ENCODE results near the gene CCNQ. TPM values are rescaled to one million over a fixed set of nuclear protein-coding genes. Genes with fewer than 3 reads are reported as not detected.

The CCNQ gene
- total and polyA plus RNA-seq, 2 donors (not counting 1 experiment from before 2014, with no cell fraction given): 31.8 to 66.0 TPM

DNA sequence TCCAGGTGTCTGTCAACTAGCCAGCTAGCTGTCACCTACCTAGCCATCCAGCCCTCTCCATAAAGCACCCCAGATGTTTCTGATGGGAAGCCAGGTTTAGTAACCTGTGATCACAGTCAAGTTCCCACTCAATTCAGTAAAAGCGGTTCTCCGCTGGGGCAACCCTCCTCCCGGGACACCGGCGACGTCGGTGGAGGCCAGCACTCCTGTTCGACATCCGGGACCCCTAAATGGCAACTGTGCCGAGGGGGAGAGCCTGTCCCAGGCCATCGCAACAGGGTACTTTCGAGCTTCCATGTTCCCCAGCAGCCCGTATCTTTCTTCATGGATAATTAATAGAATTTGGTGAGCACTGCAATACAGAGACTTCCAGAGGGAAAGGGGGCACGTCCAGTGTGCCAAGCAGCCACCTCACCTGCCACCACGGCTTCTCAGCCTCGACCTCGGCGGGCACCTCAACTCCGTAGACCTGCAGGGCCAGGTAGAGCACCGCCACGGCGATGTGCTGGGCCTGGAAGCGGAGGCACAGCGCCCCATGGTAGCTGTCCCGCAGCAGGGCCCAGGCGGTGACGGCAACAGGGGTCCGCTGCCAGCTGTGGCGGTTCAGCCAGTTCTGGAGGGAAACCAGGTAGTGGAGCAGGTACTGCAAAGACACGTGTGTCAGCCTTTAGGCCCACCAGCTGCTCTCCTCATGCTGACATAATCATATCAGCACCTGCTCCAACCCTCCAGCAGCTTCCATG lies 6.7 kb downstream of the CCNQ start:
- ChIA-PET POLR2A (no interaction called here), CTCF (interaction anchor here (0.8 to 1.6 kb wide), 3 partner anchors 9 to 58 kb away, joined by 3 read pairs; no protein-coding TSS in a partner anchor)
- WGBS (ENCODE audit: insufficient coverage): 97% methylated on average over 20 of the region's 30 CpGs
- TF ChIP-seq, protein P1, sequence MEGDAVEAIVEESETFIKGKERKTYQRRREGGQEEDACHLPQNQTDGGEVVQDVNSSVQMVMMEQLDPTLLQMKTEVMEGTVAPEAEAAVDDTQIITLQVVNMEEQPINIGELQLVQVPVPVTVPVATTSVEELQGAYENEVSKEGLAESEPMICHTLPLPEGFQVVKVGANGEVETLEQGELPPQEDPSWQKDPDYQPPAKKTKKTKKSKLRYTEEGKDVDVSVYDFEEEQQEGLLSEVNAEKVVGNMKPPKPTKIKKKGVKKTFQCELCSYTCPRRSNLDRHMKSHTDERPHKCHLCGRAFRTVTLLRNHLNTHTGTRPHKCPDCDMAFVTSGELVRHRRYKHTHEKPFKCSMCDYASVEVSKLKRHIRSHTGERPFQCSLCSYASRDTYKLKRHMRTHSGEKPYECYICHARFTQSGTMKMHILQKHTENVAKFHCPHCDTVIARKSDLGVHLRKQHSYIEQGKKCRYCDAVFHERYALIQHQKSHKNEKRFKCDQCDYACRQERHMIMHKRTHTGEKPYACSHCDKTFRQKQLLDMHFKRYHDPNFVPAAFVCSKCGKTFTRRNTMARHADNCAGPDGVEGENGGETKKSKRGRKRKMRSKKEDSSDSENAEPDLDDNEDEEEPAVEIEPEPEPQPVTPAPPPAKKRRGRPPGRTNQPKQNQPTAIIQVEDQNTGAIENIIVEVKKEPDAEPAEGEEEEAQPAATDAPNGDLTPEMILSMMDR (IDR thresholded peaks at IDR 0.05): no peak
- TF ChIP-seq EZH2 (IDR thresholded peaks at IDR 0.05; ENCODE audit: borderline replicate concordance, insufficient read depth, low read depth, low read length, poor library complexity, severe bottlenecking): no peak
- Histone ChIP-seq H3K9me3 (ENCODE audit: control extremely low read depth in 1 of 3, control insufficient read depth in 2 of 3, insufficient read depth in 1 of 3, low read length in 2 of 3) (no peaks in the 10 kb centered on the region), H3K9ac (ENCODE audit: low read length) (no peak overlapping the region), H2AFZ (ENCODE audit: insufficient read depth, low read depth, low read length, poor library complexity, severe bottlenecking) (no peak overlapping the region), H3K27me3 (replicated peaks in 1 of 4; ENCODE audit: control extremely low read depth in 1 of 4, control insufficient read depth in 3 of 4, insufficient read depth in 4 of 4, low read length in 3 of 4) (no peaks in the 10 kb centered on the region), H4K20me1 (ENCODE audit: control insufficient read depth, insufficient read depth, low read length, poor library complexity, severe bottlenecking) (peaks cover 30% of the 10 kb centered on the region), H3K4me1 (ENCODE audit: control insufficient read depth in 2 of 2, insufficient read depth in 2 of 2, low read length in 2 of 2) (peaks cover 27 to 48% of the 10 kb centered on the region in 2 donors), H3K4me3 (ENCODE audit: control extremely low read depth in 1 of 5, extremely low read depth in 1 of 5, insufficient read depth in 1 of 5, low read depth in 2 of 5, low read length in 4 of 5) (no peak overlapping the region), H3K79me2 (ENCODE audit: control insufficient read depth, insufficient read depth, low read length) (peaks cover 32% of the 10 kb centered on the region), H3K36me3 (replicated peaks in 1 of 2; ENCODE audit: control extremely low read depth in 1 of 2, control insufficient read depth in 1 of 2, extremely low read depth in 1 of 2, insufficient read depth in 2 of 2, low read length in 1 of 2) (peaks cover 0 to 57% of the 10 kb centered on the region in 2 experiments), H3K4me2 (replicated peaks; ENCODE audit: low read depth, low read length, poor library complexity, severe bottlenecking) (no peak overlapping the region), H3K27ac (ENCODE audit: low read length in 2 of 2) (peak overlapping the region in 1 of 2 donors; percentile 66)
- DNase-seq: no peak
- Mint-ChIP-seq H3K4me1 (peaks cover 37% of the 10 kb centered on the region), H3K9me3 (ENCODE audit: insufficient read depth) (no peaks in the 10 kb centered on the region), H3K27me3 (no peaks in the 10 kb centered on the region), H3K27ac (peak overlapping the region; percentile 84), H3K4me3 (no peak overlapping the region)
- intact Hi-C loops (cut with micrococcal nuclease): no loop called here
- ATAC-seq (ENCODE audit: low read depth): no peak
